GM23338 (cell line): ENCODE measurements around the gene IDH3B. TPM values are rescaled to one million over a fixed set of nuclear protein-coding genes. Genes with fewer than 3 reads are reported as not detected.

Source experiments
- ATAC-seq: fragments of 200-7000 bp; cut with Tn5 transposase; 3 replicates; pipeline ENCODE4 v1.9.1; 2020
- DNase-seq: peaks from one replicate; pipeline ENCODE4 v3.0.0-alpha.2; 2015; ENCODE audit warnings: low spot score
- H2AFZ ChIP-seq: fragments of 200-600 bp; sonication (generic); 2 replicates; pipeline ENCODE4 v1.8.0; 2016; ENCODE audit warnings: antibody characterized with exemption, mild to moderate bottlenecking, moderate library complexity
- H3F3A ChIP-seq: fragments of 200-600 bp; sonication (generic); replicated peaks from 2 replicates; pipeline ENCODE4 v1.8.0; 2017; ENCODE audit warnings: antibody characterized with exemption, mixed run types, low read depth
- H3K27ac ChIP-seq: fragments of 200-600 bp; sonication (generic); 2 replicates; pipeline ENCODE4 v1.6.1; 2016; ENCODE audit warnings: low read depth
- H3K27me3 ChIP-seq: fragments of 200-600 bp; sonication (generic); 2 replicates; pipeline ENCODE4 v1.8.0; 2016; ENCODE audit warnings: mild to moderate bottlenecking, mixed run types, moderate library complexity; ENCODE audit not compliant: insufficient read depth
- H3K36me3 ChIP-seq: fragments of 200-600 bp; sonication (generic); 2 replicates; pipeline ENCODE4 v1.8.0; 2016; ENCODE audit warnings: mild to moderate bottlenecking; ENCODE audit not compliant: insufficient read depth
- H3K4me1 ChIP-seq: fragments of 200-600 bp; sonication (generic); 2 replicates; pipeline ENCODE4 v1.8.0; 2016; ENCODE audit warnings: mild to moderate bottlenecking, moderate library complexity; ENCODE audit not compliant: insufficient read depth
- H3K4me2 ChIP-seq: fragments of 200-600 bp; sonication (generic); 2 replicates; pipeline ENCODE4 v1.7.1; 2017; ENCODE audit warnings: mixed run types
- H3K4me3 ChIP-seq: fragments of 200-600 bp; sonication (generic); 2 replicates; pipeline ENCODE4 v1.6.1; 2016; ENCODE audit warnings: mixed run types
- H3K79me2 ChIP-seq: fragments of 200-600 bp; sonication (generic); replicated peaks from 2 replicates; pipeline ENCODE4 v1.8.0; 2017; ENCODE audit warnings: mild to moderate bottlenecking; ENCODE audit not compliant: insufficient read depth
- H3K9me2 ChIP-seq: fragments of 200-600 bp; sonication (generic); 2 replicates; pipeline ENCODE4 v1.8.0; 2017; ENCODE audit not compliant: insufficient read depth
- H4K20me1 ChIP-seq: fragments of 200-600 bp; sonication (generic); replicated peaks from 2 replicates; pipeline ENCODE4 v1.8.0; 2017; ENCODE audit warnings: mild to moderate bottlenecking; ENCODE audit not compliant: insufficient read depth
- H3K27ac Mint-ChIP-seq: 2 replicates; pipeline ENCODE4 v1.8.0; 2020; ENCODE audit warnings: inconsistent platforms, mild to moderate bottlenecking, moderate library complexity, mixed read lengths
- H3K27me3 Mint-ChIP-seq: 3 replicates; pipeline ENCODE4 v1.8.0; 2022; ENCODE audit warnings: low read depth, mild to moderate bottlenecking, moderate library complexity, mixed read lengths, inconsistent platforms; ENCODE audit not compliant: insufficient read depth, poor library complexity
- H3K36me3 Mint-ChIP-seq: 3 replicates; pipeline ENCODE4 v1.8.0; 2021; ENCODE audit warnings: low read depth, mild to moderate bottlenecking, inconsistent platforms, moderate library complexity, mixed read lengths
- H3K4me1 Mint-ChIP-seq: 3 replicates; pipeline ENCODE4 v1.8.0; 2020; ENCODE audit warnings: mild to moderate bottlenecking, inconsistent platforms, mixed read lengths
- H3K4me3 Mint-ChIP-seq: 3 replicates; pipeline ENCODE4 v1.8.0; 2021; ENCODE audit warnings: moderate library complexity, mild to moderate bottlenecking, inconsistent platforms, mixed read lengths
- H3K9me3 Mint-ChIP-seq: 3 replicates; pipeline ENCODE4 v1.8.0; 2020; ENCODE audit warnings: moderate library complexity, mild to moderate bottlenecking, inconsistent platforms, mixed read lengths
- CREB1 ChIP-seq: fragments of 250-450 bp; sonication (Bioruptor Pico); IDR thresholded peaks from 2 replicates; pipeline ENCODE4 v1.5.0; 2020; ENCODE audit warnings: low read depth, mild to moderate bottlenecking, moderate library complexity
- CTCF ChIP-seq, 2 experiments: fragments of 200-600 bp in 1 of 2; sonication (generic) in 1 of 2; conservative IDR thresholded peaks; 2 replicates each; pipeline versions ENCODE4 v1.5.1 to v1.6.1; 2016 to 2017; ENCODE audit warnings: antibody characterized with exemption in 2 of 2, low read depth in 2 of 2, mild to moderate bottlenecking in 2 of 2, moderate library complexity in 1 of 2
- ETS1 ChIP-seq: IDR thresholded peaks from 2 replicates; pipeline ENCODE4 v1.6.1; 2016; ENCODE audit warnings: antibody characterized with exemption
- EZH2phosphoT487 ChIP-seq: fragments of 200-600 bp; sonication (generic); IDR thresholded peaks from one replicate; pipeline ENCODE4 v1.8.1; 2018; ENCODE audit warnings: antibody characterized with exemption; ENCODE audit not compliant: unreplicated experiment
- JUNB ChIP-seq: IDR thresholded peaks from one replicate; pipeline ENCODE4 v1.6.1; 2016; ENCODE audit warnings: antibody characterized with exemption; ENCODE audit not compliant: unreplicated experiment
- NANOG ChIP-seq: IDR thresholded peaks from 2 replicates; pipeline ENCODE4 v1.6.1; 2016; ENCODE audit warnings: antibody characterized with exemption, borderline replicate concordance
- ZNF114 ChIP-seq: fragments of 250-450 bp; sonication (Bioruptor Pico); IDR thresholded peaks from 2 replicates; pipeline ENCODE4 v1.5.0; 2020; ENCODE audit warnings: mild to moderate bottlenecking, moderate library complexity
- ZNF331 ChIP-seq: fragments of 250-450 bp; sonication (Bioruptor Pico); IDR thresholded peaks from 2 replicates; pipeline ENCODE4 v1.5.0; 2020; ENCODE audit warnings: low read depth, mild to moderate bottlenecking, moderate library complexity
- polyA plus RNA-seq: library from polyadenylated mRNA; unstranded; fragments of >200 nt; fragmentation: Nextera tagmentation; extraction: Ambion mirVana; gene quantifications from 2 replicates; pipeline ENCODE4 v1.2.1, GENCODE V29; 2016
- total RNA-seq: library from RNA; depleted of rRNA; stranded (reverse); fragments of >200 nt; shearing (Covaris generic); gene quantifications from 2 replicates; pipeline ENCODE4 v1.2.3, GENCODE V29; 2014
- TF ChIP-seq, protein P1 (sequence below): IDR thresholded peaks from one replicate; pipeline ENCODE4 v1.6.1; 2018; ENCODE audit warnings: antibody characterized with exemption; ENCODE audit not compliant: unreplicated experiment

Gene IDH3B
- total and polyA plus RNA-seq, 2 experiments from 2014 or later: 87.1 to 126 TPM

GRCh38 chr20:2709205-2709981 is 45.4 kb upstream of the IDH3B start (continued):
- no peak for TF ChIP-seq CTCF (conservative IDR thresholded peaks at IDR 0.05; ENCODE audit: low read depth in 2 of 2)
- TF ChIP-seq EZH2phosphoT487: no peak
- no peak for TF ChIP-seq ZNF114 (CRISPR knock-in tag)
- no peak for TF ChIP-seq ETS1
- no peak for TF ChIP-seq NANOG
- no peak for TF ChIP-seq ZNF331 (CRISPR knock-in tag)
- TF ChIP-seq, protein P1, sequence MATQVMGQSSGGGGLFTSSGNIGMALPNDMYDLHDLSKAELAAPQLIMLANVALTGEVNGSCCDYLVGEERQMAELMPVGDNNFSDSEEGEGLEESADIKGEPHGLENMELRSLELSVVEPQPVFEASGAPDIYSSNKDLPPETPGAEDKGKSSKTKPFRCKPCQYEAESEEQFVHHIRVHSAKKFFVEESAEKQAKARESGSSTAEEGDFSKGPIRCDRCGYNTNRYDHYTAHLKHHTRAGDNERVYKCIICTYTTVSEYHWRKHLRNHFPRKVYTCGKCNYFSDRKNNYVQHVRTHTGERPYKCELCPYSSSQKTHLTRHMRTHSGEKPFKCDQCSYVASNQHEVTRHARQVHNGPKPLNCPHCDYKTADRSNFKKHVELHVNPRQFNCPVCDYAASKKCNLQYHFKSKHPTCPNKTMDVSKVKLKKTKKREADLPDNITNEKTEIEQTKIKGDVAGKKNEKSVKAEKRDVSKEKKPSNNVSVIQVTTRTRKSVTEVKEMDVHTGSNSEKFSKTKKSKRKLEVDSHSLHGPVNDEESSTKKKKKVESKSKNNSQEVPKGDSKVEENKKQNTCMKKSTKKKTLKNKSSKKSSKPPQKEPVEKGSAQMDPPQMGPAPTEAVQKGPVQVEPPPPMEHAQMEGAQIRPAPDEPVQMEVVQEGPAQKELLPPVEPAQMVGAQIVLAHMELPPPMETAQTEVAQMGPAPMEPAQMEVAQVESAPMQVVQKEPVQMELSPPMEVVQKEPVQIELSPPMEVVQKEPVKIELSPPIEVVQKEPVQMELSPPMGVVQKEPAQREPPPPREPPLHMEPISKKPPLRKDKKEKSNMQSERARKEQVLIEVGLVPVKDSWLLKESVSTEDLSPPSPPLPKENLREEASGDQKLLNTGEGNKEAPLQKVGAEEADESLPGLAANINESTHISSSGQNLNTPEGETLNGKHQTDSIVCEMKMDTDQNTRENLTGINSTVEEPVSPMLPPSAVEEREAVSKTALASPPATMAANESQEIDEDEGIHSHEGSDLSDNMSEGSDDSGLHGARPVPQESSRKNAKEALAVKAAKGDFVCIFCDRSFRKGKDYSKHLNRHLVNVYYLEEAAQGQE: no peak
- no peak for TF ChIP-seq JUNB
- TF ChIP-seq CREB1 (CRISPR knock-in tag): no peak

DNA sequence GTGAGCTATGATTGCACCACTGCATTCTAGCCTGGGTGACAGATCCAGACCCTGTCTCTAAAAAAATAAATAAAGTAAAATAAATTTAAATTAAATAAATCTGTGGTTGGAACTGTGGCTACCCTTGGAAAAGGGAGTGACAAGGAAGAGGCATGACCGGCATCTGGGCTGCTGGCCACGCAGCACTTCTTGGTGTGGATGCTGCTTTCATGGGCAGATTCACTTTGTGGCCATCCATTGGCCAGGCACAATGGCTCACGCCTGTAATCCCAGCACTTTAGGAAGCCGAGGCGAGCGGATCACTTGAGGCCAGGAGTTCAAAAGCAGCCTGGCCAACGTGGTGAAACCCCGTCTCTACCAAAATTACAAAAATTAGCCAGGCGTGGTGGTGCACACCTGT is 44.6 kb upstream of the IDH3B start:
- peaks cover 34% of the 10 kb centered on the region for H3K4me1 ChIP-seq
- H3K27ac ChIP-seq: no peak overlapping the region
- H3F3A ChIP-seq: no peaks in the 10 kb centered on the region
- no peak overlapping the region for H2AFZ ChIP-seq
- H3K4me1 Mint-ChIP-seq: peaks cover 31% of the 10 kb centered on the region
- no peaks in the 10 kb centered on the region for H4K20me1 ChIP-seq
- no peak for DNase-seq
- no peaks in the 10 kb centered on the region for H3K36me3 ChIP-seq
- no peaks in the 10 kb centered on the region for H3K36me3 Mint-ChIP-seq
- TF ChIP-seq, protein P1: no peak
- TF ChIP-seq NANOG (no peak), CREB1 (CRISPR knock-in tag) (no peak)
- no peak overlapping the region for H3K4me3 ChIP-seq
- no peak for ATAC-seq
- no peaks in the 10 kb centered on the region for H3K9me3 Mint-ChIP-seq
- peaks cover 38% of the 10 kb centered on the region for H3K27me3 ChIP-seq
- H3K27ac Mint-ChIP-seq: no peak overlapping the region
- H3K4me2 ChIP-seq: no peak overlapping the region
- no peaks in the 10 kb centered on the region for H3K79me2 ChIP-seq
- H3K27me3 Mint-ChIP-seq: peaks cover 19% of the 10 kb centered on the region
- H3K9me2 ChIP-seq: no peaks in the 10 kb centered on the region
- no peak overlapping the region for H3K4me3 Mint-ChIP-seq
